ENCODE measurements around the gene GPC1.

GRCh38 chr2:240416821-240417220, 18.6 kb upstream of the GPC1 start:
- TF ChIP-seq SUZ12 (IDR thresholded peaks at IDR 0.05; ENCODE audit: extremely low read depth, insufficient read depth, insufficient read length) = no peak
- TF ChIP-seq YY1 (IDR thresholded peaks at IDR 0.05; ENCODE audit: insufficient read depth, insufficient read length) = no peak
- TF ChIP-seq ZNF274 (IDR thresholded peaks at IDR 0.05; ENCODE audit: low read depth, low read length) = no peak
